HG03460 (cell line): ENCODE data around the gene LMF1.
"Not testable (repeated sequence)": the region's sequence is repeated elsewhere in the genome, so short reads cannot be mapped to it uniquely, and the experiment has no call there.

ENCODE experiments used
- ATAC-seq: cut with Tn5 transposase; IDR thresholded peaks from one replicate; pipeline ENCODE4 v1.9.1; 2021; ENCODE audit not compliant: unreplicated experiment

The LMF1 gene

DNA sequence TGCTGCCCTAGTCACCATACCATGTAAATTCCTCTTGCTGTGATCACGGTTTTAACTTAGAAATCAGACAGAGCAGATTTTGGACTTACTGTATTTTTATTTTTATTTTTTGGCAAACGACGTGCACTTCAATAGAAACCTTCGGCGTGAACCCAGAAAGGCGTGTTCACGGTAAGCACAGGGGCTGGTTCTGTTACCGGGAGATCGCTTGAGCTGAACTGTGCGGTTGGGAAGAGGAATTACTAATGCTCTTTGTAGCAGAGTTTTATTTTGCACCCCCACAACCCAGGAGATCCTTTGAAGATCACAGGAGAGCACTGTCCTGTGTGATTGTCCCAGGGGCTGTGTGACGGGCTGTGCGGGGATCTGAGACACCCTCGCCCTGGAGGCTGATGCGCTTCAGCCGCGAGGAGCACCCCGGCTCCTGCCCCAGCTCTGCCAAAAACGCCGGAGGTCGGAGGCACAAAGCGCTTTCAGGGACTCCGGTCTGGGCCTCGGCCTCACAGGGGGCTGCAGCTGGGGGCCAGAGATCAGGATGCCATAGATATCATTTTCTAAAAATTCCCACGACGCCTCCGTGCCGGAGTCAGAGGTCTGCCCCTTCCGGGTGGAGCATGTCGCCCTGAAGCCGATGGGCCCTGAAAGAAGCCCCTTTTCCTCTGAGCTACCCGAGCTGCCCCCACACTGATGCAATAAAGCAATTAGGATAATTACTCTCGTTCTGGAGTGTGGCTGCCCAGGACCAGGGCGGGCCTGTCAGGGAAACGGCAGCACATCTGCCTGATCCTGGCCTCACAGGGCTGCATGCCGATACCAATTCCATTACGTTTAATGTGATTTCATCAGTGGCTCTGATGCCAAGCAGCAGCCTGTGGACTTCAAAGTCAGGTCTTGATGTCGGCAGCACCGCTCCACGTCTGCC, 71.8 kb downstream of the LMF1 start:
- ATAC-seq: no peak

DNA sequence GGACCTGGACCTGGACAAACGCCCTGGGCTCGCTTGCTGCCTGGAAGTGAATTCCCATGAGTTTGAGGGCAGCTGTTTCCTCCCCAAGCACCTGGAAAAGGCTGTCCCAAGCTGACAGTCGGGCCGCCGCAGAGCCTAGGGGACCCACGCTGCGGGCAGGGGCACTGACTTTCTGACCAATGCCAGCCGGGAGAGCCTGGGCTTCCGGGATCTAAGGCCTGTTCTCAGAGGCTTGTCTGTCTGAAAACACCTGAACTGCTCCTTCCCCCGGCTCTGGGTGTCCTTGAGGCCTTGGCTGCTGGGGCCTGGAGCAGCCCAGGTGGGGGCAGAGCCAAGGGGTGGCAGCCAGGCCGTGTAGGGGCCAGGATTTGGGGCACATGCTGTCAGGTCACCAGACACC, 72.6 kb downstream of the LMF1 start:
- no peak for ATAC-seq

DNA sequence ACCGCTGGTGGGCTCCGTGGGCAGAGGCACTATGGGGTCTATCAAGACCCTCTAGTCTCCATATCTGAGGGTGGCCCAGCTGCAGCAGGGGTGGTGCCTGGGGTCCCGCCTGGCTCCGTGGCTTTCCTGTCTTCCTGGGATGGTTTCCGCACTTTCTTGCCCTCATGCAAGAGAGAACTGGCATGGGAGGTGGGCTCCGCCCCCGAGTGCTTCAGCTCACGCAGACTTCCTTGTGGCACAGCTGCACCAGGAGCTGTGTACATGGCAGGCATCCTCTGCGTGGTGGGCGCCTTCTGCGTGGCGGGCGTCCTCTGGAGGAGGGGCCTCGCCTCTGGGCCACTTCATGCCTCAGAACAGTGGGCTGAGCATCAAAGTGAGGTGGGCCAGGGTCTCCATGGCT, 73.1 kb downstream of the LMF1 start:
- no peak for ATAC-seq

DNA sequence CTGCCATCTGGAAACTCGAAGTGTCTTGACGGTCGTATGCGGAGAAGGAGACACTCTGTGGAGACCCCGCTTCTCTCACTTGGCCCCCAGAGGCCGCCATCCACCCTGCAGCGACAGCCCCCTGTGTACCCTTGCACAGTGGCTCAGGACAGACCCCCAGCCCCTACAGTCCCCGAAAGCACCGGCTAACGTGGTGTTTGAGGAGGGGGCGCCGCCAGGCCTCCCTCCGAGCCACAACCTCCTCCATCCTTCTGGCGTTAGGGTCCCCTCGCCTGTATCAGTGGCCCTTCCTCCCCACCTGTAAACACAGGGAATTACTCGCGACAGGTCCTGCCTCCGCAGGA, 73.6 kb downstream of the LMF1 start:
- no peak for ATAC-seq

DNA sequence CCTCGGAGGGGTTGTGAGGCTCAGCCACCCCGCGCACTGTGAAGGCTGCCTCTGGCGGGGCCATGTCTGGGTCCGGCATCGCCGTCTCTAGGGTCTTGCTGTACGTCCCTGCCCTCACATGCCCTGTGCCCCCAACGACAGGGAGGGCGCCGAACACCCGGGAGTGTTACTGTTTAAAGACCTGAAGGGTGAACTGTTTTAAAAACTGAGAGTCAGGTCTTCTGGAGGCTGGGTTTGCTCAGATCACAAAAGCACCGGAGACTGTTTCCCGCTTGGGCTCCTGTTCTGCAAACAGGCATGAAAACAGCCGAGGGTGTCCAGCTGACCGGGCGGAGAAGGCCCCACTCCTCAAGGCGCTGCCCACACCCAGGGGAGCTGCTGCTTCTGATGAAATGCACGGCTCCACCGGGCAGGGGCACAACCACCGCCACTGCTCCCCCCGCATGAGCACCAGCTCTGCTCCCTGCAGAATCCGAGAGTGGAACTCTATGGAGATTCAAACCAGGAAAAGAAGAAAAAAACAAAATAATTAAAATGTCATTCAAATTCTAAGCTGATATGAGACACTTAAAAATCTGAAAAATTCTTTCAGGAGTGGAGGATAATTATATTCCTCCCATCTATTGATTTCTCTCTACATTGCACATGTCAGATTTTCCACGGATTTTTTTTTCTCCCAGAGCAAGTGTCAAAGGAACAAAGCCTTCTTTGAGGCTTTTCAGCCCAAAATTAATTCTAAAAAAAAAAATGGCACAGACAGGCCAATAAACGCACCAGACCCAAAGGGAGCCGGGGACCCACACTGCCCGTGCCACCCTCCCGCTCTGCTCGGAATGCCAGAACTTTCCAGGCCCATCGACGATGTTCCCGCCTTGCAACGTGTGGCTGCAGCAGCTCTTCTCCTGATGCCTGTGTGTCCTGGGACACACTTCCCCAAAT, 74.3 kb downstream of the LMF1 start:
- ATAC-seq: no peak

DNA sequence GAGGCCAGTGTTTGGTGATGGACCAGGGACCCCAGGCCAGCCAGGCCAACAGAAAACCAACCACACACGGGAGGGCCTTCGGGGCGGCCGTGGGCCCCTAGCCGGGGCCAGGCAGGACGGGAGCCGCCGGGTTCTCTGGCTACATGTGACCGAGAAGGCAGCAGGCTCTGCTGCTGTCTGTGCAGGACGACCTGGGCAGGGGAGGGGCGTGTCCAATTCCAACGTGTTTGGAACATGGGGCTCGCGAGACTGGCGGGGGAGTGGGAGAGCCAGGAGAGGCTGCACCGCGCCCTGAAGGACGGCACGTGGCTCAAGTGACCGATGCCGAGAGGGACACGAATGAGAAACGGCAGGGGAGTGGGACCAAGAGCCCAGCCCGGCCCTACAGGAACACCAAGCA, 75.4 kb downstream of the LMF1 start:
- ATAC-seq: no peak

DNA sequence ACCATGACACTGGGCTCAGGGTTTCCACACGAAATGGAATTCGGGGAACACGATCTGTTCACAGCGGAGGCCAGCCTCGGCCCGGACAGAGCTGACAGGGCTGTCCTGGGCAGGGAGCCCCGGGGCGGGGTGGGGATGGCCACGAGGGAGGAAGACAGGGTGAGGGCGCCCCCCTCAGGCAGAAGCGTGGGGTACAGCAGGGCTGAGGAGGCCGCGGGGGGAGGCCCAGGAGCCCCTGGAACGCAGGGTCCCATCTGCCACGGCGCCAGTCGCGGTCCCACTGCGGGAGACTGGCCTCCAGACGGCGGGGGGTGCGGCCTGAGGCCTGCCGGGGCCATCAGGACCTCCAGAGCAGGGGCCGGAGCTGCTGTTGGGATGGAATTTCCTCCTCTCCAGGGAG, 75.9 kb downstream of the LMF1 start:
- no peak for ATAC-seq

DNA sequence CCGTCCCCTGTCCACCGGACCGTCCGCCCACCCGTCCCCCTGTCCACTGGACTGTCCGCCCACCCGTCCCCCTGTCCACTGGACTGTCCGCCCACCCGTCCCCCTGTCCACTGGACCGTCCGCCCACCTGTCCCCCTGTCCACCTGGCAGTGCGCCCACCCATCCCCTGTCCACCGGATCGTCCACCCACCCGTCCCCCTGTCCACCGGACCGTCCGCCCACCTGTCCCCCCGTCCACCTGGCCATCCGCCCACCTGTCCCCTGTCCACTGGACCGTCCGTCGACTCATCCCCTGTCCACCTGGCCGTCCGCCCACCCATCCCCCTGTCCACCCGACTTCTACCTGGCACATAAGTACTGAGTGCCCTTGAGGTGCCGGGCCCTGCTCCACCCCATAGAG, 76.6 kb downstream of the LMF1 start:
- no peak for ATAC-seq

DNA sequence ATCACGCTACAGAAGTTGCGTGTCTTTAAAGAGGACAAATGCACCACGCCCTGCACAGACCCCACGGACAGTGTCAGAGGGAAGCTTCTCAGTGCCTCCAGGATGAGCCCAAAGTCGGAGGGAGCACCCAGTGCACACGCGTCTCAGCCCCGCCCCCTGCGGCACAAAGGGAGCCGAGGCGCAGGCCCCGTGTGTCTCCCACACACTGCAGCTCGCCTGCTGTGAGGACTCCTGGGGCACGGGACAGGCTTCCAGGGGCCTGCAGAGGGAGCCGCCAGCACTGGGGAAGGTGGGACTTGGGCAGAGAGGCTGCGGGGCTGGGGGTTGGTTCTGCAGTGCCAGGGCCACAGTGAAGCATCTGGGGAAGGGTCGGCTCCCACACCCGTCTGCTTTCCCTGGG, 77.4 kb downstream of the LMF1 start:
- no peak for ATAC-seq

DNA sequence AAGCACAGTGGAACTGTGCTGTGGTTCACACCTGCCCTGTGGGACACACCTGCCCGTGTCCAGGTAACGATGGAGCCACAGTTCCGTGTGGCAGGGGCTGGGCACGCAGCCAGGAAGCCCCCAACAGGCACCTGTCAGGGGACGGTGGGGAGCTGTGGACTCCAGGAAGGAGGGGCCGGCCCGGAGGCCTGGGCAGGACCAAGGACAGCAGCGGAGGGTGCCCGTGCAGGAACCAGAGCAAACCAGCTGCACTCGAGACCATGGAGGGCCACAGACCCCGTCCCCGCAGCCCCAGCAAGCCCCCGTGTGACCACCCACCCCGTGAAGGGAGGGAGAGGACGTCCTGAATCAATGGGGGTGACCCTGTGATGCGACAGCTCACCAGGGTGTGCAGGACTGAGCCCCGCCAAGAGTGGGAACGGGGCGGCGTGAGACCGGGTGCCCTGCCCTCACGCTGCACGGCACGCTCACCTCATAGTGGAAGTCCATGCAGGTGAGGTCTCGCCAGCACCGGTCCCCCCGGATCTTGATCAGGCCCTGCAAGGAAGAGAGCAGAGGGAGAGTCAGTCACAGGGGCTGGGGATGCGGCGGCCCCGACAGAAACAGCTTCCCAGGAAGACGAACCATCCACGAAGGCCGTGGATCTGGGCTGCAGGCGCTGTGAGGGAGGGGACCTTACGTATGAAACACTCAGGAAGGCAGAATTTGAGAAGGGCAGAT, 78.1 kb downstream of the LMF1 start:
- ATAC-seq: no peak

DNA sequence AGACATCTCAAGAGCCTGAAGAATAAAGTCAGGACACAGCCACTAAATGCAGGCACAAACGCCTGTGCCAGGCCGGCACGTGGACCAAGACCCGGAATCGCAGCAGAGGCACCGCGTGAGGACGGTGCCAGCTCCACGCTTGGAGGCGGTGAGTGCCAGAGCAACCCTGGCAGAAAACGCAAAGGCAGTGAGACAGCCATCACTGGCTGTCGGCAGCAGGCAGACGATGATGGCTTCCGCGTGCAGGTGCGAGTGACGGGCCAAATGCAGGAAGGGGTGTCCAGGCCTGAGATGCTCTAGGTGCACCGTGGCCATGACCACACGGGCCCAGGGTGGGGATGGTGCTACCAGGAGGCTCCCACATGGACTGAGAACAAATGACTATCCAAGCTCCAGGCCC, 78.8 kb downstream of the LMF1 start:
- ATAC-seq: no peak

DNA sequence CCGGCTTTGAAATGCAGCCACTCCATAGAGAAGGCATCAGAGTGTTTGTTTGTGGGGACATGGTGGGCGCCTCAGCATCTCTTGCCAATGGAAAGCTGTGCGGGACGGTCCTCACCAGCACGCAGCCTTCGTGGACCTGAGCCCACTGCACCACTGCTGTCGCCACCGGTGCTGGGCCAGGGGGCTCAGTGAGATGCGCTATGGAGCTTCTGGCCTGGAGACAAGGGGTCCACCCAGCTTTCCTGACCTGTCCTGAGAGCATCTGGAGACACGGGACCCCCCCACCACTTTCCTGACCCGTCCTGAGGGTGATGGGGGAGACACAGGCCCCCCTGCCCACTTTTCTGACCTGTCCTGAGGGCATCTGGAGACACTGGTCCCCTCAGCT, 79.4 kb downstream of the LMF1 start:
- no peak for ATAC-seq

DNA sequence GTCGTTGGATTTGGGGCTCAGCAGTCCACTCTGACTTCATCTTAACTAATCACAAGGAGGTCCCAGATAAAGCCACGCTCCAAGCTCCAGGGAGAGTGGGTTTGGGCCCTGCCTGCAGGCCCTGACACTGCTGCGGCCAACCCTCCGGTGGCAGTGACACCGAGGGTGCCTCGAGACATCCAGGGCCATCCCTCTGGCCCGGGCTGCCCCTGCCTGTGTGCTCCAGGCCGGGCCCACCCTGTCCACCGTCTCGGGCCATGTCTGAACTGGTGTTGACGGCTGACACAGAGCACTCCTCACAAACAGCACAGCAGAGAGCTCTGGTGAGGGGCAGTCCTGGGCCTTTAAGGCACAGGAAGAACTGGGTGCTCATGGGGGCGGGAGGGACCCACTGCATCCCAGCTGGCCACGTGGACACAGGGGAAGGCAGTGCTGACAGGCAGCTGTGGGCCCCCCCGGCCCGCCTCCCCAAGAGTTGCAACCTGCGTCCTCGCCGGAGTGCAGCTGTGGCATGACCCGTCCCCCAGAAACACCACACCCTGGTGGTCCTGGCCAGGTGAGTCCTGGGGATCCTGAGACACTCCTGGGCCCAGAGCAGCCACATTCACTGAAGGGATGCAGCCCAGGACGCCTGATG, 80.0 kb downstream of the LMF1 start:
- no peak for ATAC-seq

DNA sequence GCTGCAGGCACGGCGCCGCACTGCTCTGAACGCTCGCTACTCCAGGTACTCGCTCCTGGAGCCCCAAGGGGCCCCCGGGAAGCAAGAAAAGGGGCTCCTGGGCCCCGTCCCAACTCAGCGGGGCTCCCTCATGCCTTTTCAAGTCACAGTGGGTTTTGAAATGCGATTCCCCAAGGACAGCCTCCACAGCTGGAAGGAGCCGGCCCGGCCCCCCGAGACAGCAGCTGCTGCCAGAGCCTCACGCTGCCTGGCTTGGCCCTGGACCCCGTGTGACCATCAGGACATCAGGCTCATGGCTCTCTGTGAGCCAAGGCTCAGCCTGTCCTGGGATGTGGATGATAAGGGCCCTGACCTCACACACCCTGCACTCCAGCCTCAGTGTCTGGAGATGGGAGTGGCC, 80.6 kb downstream of the LMF1 start:
- ATAC-seq: no peak

DNA sequence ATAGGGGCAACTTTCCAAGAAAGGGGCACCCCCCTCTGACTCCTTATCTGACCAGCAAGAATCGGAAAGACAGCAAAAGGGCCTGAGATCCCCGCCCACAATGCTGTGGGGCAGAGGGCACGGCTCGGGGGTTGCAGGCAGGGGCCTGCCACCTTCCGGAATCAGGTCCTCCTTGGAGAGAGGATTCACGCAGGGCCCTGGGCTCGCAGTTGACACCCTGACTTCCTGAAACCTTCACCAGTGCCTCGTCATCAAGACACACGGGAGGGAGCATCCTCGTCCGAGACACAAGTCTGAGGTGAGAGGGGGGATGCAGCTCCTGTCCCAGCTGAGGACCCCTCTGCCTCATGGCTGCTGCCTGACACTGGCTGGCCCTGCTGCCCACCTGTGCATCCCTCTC, 81.2 kb downstream of the LMF1 start:
- no peak for ATAC-seq

DNA sequence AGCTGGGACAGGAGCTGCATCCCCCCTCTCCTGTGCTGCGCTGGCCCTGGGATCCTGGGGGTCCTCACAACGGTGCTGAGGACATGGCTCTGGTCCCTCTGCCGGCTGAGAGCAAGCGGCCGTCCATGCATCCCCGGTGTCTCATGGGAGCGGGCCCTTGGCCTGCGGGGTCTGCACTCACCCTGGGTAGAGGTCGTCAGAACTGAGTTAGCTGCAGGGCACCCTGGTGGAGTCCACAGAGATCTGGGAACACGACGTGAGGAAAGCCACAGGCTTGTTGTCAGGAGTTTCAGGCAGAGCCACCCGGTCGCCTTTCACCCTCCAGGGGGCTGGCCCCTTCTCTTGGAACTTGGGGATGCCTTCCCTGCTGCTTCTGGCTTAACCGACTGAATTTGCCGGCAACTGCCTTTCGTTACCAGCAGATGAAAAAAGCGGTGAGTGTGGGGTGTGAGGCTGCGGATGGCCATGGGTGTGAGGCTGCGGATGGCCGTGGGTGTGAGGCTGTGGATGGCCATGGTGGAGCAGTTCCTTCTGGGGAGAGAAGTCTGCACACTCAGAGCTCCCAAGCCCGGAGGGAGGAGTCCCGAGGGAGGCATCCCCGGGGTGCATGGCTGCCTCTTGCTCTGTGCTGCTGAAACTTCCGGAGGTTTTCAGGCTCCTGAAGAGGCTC, 81.7 kb downstream of the LMF1 start:
- ATAC-seq: no peak

DNA sequence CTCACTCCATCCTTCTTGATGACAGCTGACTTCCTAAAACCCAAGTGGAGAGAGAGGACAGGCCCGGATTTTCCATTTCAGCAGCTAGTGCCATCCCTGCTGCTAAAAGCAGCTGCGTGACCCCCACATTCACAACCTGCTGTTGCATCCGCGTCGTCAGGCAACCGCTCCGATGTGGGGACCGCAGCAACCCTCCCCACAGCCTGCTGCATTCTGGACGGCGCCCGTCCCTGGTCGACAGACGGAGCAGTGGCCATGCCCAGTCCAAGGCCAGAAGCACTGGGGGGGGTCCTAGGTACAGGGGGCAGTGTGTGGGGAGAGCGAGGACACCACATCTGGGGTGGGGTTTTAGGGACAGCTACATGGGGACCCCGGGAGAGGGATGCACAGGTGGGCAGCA, 82.3 kb downstream of the LMF1 start:
- ATAC-seq: not testable (repeated sequence)

DNA sequence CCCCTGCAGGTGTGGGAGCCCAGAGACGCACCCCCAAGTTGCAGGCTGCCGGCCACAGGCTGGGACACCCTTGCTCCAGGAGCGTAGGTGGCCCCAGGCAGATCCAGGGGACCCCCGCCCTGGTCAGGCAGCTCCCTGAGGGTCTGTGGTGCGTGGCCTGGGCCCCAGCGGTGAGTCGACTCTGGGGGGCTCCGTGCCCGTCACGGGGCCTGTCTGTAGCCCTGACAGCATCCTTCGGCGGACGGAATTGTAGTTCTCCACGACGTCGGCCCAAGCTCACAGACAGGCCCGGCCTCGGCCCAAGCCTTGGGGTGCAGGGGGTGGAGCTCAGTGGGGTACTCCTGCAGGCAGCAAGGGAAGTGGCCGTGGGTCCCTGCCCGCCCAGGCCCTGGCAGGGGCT, 82.9 kb downstream of the LMF1 start:
- no peak for ATAC-seq

DNA sequence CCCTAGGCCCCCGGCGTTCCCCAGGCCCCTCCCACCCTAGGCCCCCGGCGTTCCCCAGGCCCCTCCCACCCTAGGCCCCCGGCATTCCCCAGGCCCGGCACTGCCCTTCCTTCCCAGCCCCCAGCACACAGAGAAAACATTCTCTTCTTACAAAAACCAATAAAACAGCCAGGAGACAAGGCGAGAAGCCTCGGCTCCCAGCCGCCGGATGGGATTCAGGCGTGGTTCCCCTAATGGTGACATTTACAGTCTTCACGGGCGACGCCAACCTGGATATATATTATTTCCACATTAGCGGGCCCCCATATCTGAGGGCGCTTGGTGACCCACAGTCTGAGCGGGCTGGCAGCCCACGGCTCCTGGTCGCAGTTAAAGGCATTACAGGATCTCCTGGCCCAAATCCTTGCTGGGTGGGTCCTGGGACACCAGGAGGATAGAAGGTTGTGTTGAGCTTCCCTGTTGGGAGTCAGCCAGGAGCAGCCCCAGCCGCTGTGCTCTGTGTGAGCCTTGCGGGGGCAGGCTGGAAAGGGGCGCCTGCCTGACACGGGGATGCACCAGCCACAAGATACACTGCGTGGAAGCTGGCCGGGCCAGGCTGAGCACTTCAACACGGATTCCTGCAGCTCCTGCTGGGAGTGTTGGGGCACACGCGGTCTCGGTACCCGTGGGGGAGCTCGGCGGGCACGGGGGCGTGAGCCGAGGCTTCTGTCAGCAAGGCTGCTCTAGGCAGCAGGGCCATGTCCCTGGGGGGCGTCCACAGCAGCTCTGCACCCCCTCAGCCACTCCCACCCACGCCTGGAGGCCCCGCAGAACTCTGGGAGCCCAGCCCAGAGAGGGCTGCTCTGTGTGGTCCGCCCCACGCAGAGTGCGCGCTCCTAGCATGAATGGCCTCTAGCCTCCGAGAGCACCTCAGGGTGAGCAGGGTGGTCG, 83.7 kb downstream of the LMF1 start:
- ATAC-seq: no peak
